GF-D8 (cell line): ENCODE data around the gene SERHL2.
A peak's percentile ranks its signal among the peaks of the same experiment; 100 is the strongest.
"Not testable (repeated sequence)": the region's sequence is repeated elsewhere in the genome, so short reads cannot be mapped to it uniquely, and the experiment has no call there.

Source experiments
- DNase-seq: peaks from one replicate; lab custom pipeline; 2025; lab: John Stamatoyannopoulos, UW

Gene SERHL2

GRCh38 chr22:42608136-42608822, 54.5 kb downstream of the SERHL2 start:
- no peak for DNase-seq

GRCh38 chr22:42608823-42609361, 55.1 kb downstream of the SERHL2 start:
- no peak for DNase-seq

DNA sequence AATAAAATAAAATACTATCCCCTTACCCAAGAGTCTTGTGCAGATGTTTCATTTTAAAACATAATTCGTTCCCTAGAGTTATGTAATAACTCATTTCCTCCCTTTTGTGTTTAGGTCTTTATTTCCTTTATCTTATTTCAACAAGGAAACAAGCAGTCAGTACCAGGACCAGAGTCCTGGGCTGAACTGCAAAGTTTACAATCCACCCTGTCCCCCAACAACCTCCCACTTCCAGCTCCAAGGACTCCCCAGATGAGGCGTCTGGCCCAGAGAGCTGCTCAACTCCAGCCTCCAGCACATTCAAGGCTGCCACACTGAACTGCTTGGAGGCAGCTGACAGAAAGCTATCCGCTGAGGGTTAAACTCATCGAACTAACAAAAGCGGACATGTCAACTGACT, 56.4 kb downstream of the SERHL2 start:
- peak; percentile 1 for DNase-seq

DNA sequence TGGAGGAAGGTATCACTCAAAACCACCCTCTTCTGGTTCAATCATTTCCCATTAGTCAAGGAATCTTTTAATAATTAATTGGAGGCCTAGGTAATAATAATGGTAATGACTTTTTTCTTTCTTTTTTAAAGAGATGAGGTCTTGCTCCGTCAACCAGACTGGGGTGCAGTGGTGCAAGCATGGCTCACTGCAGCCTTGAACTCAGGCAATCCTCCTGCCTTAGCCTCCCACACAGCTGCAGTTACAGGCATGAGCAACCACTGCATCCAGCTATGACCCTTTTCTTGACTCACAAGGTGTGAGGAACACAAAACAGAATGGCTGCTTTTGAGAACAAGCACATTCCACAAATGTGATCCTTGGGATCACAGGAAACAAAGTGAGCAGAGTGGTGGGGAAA, 57.3 kb downstream of the SERHL2 start:
- no peak for DNase-seq

- no peak for DNase-seq
Observed at GRCh38 chr22:42612336-42612735, 58.6 kb downstream of the SERHL2 start.

GRCh38 chr22:42613872-42614301, 60.1 kb downstream of the SERHL2 start:
- peak; percentile 35 for DNase-seq

GRCh38 chr22:42614312-42615091, 60.7 kb downstream of the SERHL2 start, which contains the start of gene POLDIP3:
TSS of gene POLDIP3 (minus strand) at chr22:42614883. CDS start at chr22:42614857, 26 bp downstream.
- peak; percentile 88 for DNase-seq

GRCh38 chr22:42615092-42615859, 61.5 kb downstream of the SERHL2 start:
- DNase-seq: peak; percentile 98

GRCh38 chr22:42615860-42616175, 62.1 kb downstream of the SERHL2 start:
- not testable (repeated sequence) for DNase-seq

DNA sequence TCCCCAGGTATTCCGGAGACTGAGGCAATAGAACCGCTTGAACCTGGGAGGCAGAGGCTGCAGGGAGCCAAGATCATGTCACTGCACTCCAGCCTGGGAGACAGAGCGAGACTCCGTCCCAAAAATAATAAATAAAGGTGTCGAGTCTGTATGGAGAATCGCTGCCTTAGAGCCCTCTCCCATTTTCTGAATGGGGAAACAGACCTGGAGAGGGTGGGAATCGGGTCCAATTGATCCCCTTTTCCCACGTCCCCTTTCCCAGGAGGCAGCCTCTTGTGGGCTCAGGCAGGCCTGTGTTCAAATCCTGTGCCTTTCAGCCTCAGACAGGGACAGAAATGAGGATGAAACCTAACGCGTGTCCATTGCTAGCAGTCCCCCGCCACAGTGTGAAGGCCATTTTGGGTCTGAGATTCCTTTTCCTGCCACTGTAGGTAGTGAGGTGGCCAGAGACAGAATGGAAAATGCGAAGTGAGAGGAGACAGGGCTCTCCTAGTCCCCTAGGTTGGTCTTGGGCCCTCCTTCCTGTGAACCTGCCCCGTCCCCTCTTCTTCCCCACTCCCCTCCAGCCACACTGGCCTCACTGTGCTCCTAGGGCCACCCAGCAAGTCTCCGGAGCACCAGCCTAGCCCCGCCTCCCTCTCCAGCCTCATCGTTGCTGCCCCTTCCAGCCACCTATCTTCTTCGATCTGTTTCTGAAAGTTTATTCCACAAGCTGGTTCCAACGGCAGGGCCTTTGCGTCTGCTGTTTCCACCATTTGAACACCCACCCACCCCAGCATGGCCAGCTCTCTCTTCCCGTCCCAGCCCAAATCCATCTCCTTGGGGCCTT, 63.6 kb downstream of the SERHL2 start:
- no peak for DNase-seq

DNA sequence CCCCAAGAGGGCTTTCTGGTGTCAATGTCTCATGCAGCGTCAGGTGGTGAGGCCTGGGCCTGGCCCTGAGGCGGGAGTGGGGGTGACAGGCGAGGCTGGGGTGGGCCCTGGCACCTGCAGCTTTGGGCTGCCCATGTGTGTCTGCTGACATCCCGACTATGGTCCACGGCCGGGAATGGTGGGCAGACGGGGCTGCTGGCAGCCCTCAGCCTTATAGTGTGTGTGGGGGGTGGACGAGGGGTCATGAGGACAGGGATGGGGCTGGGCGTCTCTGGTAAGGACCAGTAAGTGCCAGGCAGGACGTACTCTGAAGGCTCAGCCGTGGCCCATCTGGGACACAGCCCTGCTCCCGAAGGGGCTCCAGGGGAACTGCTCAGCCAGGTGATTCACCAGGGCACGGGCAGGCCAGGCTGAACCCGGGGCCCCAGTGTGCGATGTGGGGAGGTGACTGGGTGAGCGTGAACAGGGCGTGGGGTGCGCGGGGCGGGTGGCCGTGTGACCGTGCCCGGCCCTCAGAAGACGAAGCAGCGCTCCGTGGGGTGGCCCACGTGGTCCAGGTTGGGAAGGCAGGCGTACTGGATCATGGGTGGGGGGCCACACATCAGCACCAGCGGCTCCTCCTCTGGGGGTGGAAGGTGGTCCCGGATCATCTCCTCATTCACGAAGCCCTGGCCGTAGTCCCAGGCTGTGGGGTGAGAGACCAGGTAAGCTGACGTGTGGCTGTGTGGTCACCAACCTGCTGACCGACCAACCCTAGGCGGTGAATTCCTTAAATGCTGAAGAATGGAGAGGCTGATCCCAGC, 65.7 kb downstream of the SERHL2 start:
- no peak for DNase-seq

GRCh38 chr22:42620084-42620483, 66.3 kb downstream of the SERHL2 start:
- no peak for DNase-seq

- no peak for DNase-seq
Observed at GRCh38 chr22:42621505-42622002, 67.8 kb downstream of the SERHL2 start.

DNA sequence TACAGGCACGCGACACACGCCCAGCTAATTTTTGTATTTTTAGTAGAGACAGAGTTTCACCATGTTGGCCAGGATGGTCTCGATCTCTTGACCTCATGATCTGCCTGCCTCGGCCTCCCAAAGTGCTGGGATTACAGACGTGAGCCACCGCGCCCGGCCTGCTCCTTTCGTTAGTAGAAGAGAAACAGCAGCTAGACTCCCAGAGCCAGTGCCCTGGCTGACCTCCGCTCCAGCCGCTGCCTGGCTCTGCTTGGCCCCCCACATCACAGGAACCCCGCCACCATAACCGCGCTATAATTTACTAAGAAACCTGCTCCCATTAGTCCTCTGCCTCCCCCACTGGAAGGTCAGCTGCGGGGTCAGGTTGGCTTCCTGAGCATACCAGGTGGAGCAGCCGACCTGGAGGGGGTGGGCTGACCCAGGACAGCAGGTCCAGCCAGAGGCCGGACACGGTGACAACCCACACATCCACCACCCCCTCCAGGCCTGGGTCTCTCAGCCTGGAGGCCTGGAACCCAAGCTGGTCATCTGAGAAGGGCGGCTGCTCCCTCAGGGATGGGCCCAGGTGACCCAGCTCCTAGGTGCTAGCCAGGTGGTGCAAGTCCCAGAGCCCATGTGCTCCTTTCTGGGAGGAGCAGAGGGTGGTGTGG, 68.4 kb downstream of the SERHL2 start:
- no peak for DNase-seq

GRCh38 chr22:42623301-42623751, 69.6 kb downstream of the SERHL2 start:
- peak; percentile 34 for DNase-seq
